NT2/D1 (cell line): ENCODE data around the gene GALNT14.

ENCODE experiments used
- YY1 ChIP-seq: IDR thresholded peaks from 2 replicates; pipeline ENCODE4 v1.6.1; 2011; ENCODE audit not compliant: insufficient read length, insufficient read depth
- ZNF274 ChIP-seq: IDR thresholded peaks from 2 replicates; pipeline ENCODE4 v1.6.1; 2011; ENCODE audit warnings: mild to moderate bottlenecking, low read depth, low read length

- TF ChIP-seq YY1: no peak
- no peak for TF ChIP-seq ZNF274
Observed at GRCh38 chr2:30968660-30969397, 169.4 kb downstream of the GALNT14 start.
